SK-N-MC (cell line): ENCODE data around the gene TTI1.
"Not testable (repeated sequence)": the region's sequence is repeated elsewhere in the genome, so short reads cannot be mapped to it uniquely, and the experiment has no call there.

ENCODE experiments used
- DNase-seq: peaks from one replicate; pipeline ENCODE4 v3.0.0-alpha.2; 2011; ENCODE audit warnings: low read depth, low spot score
- H3K27ac ChIP-seq: fragments of 200-600 bp; sonication (generic); 2 replicates; pipeline ENCODE4 v1.5.1; 2016; ENCODE audit warnings: mixed run types
- H3K36me3 ChIP-seq: fragments of 200-600 bp; sonication (generic); 2 replicates; pipeline ENCODE4 v1.6.1; 2017; ENCODE audit warnings: antibody characterized with exemption, low read length, mixed read lengths; ENCODE audit not compliant: insufficient read depth
- H3K4me3 ChIP-seq: fragments of 200-600 bp; sonication (generic); 2 replicates; pipeline ENCODE4 v1.5.1; 2016
- H3K9ac ChIP-seq: fragments of 200-600 bp; sonication (generic); 2 replicates; pipeline ENCODE4 v1.8.0; 2017; ENCODE audit warnings: mixed run types, mixed read lengths; ENCODE audit not compliant: insufficient read length
- H3K9me3 ChIP-seq: fragments of 200-600 bp; sonication (generic); 2 replicates; pipeline ENCODE4 v1.6.1; 2017; ENCODE audit warnings: low read depth, mild to moderate bottlenecking, antibody characterized with exemption, low read length, moderate library complexity, mixed read lengths
- EZH2 ChIP-seq: fragments of 200-600 bp; sonication (generic); IDR thresholded peaks from one replicate; pipeline ENCODE4 v1.6.1; 2017; ENCODE audit warnings: antibody characterized with exemption
- FOXP2 ChIP-seq: optimal IDR thresholded peaks from 2 replicates; pipeline ENCODE3; 2011; ENCODE audit warnings: mild to moderate bottlenecking, moderate library complexity; ENCODE audit not compliant: insufficient read depth; ENCODE audit errors: extremely low read length, control extremely low read depth
- POLR2AphosphoS5 ChIP-seq: IDR thresholded peaks from 2 replicates; pipeline ENCODE4 v1.6.1; 2012; ENCODE audit warnings: mild to moderate bottlenecking, low read depth, low read length, borderline replicate concordance

The TTI1 gene

DNA sequence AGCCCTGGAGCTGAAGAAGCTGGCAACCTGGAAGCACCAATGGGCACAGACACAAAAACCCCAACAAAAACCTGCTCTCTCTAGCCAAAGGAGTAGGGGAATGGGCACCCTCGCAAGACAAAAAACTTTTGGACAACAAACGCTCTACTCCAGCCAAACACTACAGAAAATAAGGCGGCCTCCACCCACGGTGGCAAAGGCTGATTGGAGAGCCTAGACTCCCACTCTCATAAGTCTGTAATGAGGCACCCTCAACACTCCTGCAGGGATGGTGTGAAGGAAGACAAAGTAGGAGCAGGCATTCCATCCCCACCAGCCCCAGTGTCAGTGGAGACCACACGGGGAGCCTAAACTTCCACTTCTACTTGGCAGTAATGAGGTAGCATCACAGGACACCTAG lies 8.8 kb downstream of the TTI1 start:
- Histone ChIP-seq H3K27ac (no peak overlapping the region), H3K9me3 (0 out of 2 replicates have a peak, but pooled peaks cover 3% of the 10 kb centered on the region), H3K9ac (no peak overlapping the region), H3K36me3 (peaks cover 70% of the 10 kb centered on the region), H3K4me3 (no peak overlapping the region)
- TF ChIP-seq POLR2AphosphoS5 = no peak
- no peak for TF ChIP-seq FOXP2
- TF ChIP-seq EZH2 = no peak
- no peak for DNase-seq

- peaks cover 70% of the 10 kb centered on the region for H3K36me3 ChIP-seq
- no peak overlapping the region for H3K9ac ChIP-seq
Observed at GRCh38 chr20:38023181-38024001, 9.9 kb downstream of the TTI1 start.

GRCh38 chr20:38021087-38021772 lies 12.0 kb downstream of the TTI1 start:
- H3K36me3 ChIP-seq = peaks cover 79% of the 10 kb centered on the region
- H3K27ac ChIP-seq = no peak overlapping the region
- H3K9me3 ChIP-seq = peaks cover 18% of the 10 kb centered on the region
- DNase-seq = no peak
- H3K9ac ChIP-seq = no peak overlapping the region
- H3K4me3 ChIP-seq = no peak overlapping the region
- no peak for TF ChIP-seq POLR2AphosphoS5

More at GRCh38 chr20:38023181-38024001, 9.9 kb downstream of the TTI1 start:
- peaks cover 10% of the 10 kb centered on the region for H3K9me3 ChIP-seq
- no peak overlapping the region for H3K4me3 ChIP-seq
- TF ChIP-seq POLR2AphosphoS5 (no peak), FOXP2 (no peak), EZH2 (no peak)
- no peak for DNase-seq
- no peak overlapping the region for H3K27ac ChIP-seq

- no peak overlapping the region for H3K27ac ChIP-seq
- H3K36me3 ChIP-seq = peaks cover 89% of the 10 kb centered on the region
- TF ChIP-seq POLR2AphosphoS5 = no peak
- TF ChIP-seq FOXP2 = no peak
- no peak for TF ChIP-seq EZH2
- H3K9ac ChIP-seq = no peak overlapping the region
- peaks cover 18% of the 10 kb centered on the region for H3K9me3 ChIP-seq
- DNase-seq = no peak
- H3K4me3 ChIP-seq = no peak overlapping the region
Observed at GRCh38 chr20:38018385-38018784, 14.9 kb downstream of the TTI1 start.

GRCh38 chr20:38017959-38018358 lies 15.3 kb downstream of the TTI1 start:
- no peak overlapping the region for H3K9ac ChIP-seq
- no peak overlapping the region for H3K27ac ChIP-seq
- TF ChIP-seq FOXP2 = no peak
- no peak for TF ChIP-seq POLR2AphosphoS5
- TF ChIP-seq EZH2 = no peak
- no peak for DNase-seq
- peaks cover 18% of the 10 kb centered on the region for H3K9me3 ChIP-seq
- H3K36me3 ChIP-seq = peaks cover 89% of the 10 kb centered on the region
- no peak overlapping the region for H3K4me3 ChIP-seq

- Histone ChIP-seq H3K36me3 (peaks cover 88% of the 10 kb centered on the region), H3K9me3 (peaks cover 13% of the 10 kb centered on the region), H3K9ac (no peak overlapping the region), H3K4me3 (no peak overlapping the region), H3K27ac (no peak overlapping the region)
- no peak for DNase-seq
- TF ChIP-seq EZH2 = no peak
- TF ChIP-seq POLR2AphosphoS5 = no peak
- TF ChIP-seq FOXP2 = no peak
Observed at GRCh38 chr20:38013887-38014286, 19.4 kb downstream of the TTI1 start.

- no peak overlapping the region for H3K4me3 ChIP-seq
- H3K9ac ChIP-seq = no peak overlapping the region
- peaks cover 88% of the 10 kb centered on the region for H3K36me3 ChIP-seq
- H3K27ac ChIP-seq = no peak overlapping the region
- DNase-seq = no peak
- TF ChIP-seq EZH2 (no peak), POLR2AphosphoS5 (no peak), FOXP2 (no peak)
- no peaks in the 10 kb centered on the region for H3K9me3 ChIP-seq
Observed at GRCh38 chr20:38012332-38012731, 20.9 kb downstream of the TTI1 start.

DNA sequence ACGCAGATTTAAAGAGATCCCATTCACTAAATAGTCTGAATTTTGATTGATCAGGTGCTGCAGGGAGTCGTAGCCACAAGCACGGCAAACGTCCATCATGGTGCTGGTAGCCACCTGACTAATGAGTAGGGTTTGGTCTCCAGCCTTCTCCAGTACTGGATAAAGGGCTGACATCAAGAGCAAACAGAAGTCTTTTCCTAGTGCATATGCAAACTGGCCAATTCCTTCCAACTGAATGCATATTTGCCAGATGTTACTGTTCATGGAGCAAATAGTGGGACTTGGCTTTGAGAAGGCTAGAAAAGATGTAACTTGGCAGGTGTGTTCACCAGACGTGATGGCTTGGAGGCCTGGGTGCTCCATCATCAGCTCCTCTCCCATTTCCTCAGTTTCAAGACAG lies 21.6 kb downstream of the TTI1 start:
- Histone ChIP-seq H3K4me3 (no peak overlapping the region), H3K9me3 (no peaks in the 10 kb centered on the region), H3K36me3 (peaks cover 82% of the 10 kb centered on the region), H3K9ac (no peak overlapping the region), H3K27ac (no peak overlapping the region)
- no peak for DNase-seq
- TF ChIP-seq EZH2 (no peak), FOXP2 (no peak), POLR2AphosphoS5 (no peak)

- not testable (repeated sequence) for DNase-seq, H3K9ac ChIP-seq, H3K9me3 ChIP-seq, H3K27ac ChIP-seq, H3K4me3 ChIP-seq
- H3K36me3 ChIP-seq = peaks cover 69% of the 10 kb centered on the region
Observed at GRCh38 chr20:38009416-38009815, 23.8 kb downstream of the TTI1 start.
